Upper lobe of left lung (tissue), 6 donors: ENCODE data around the gene CARD11. TPM values are rescaled to one million over a fixed set of nuclear protein-coding genes. Genes with fewer than 3 reads are reported as not detected.
A peak's percentile ranks its signal among the peaks of the same experiment; 100 is the strongest.

Source experiments
- ATAC-seq, 2 donors: fragments of 200-7000 bp; cut with Tn5 transposase; one replicate each; pipeline ENCODE4 v1.9.1; 2022; ENCODE audit warnings: mild to moderate bottlenecking in 2 of 2, moderate library complexity in 2 of 2; ENCODE audit not compliant: low FRiP score in 2 of 2
- DNase-seq, 2 donors: peaks; one replicate each; pipeline ENCODE4 v3.0.0-alpha.2; 2019 to 2020
- H3K27ac ChIP-seq, 4 donors: fragments of 200-600 bp; sonication (generic); one replicate each; pipeline ENCODE4 v1.5.1; 2016 to 2019
- H3K27me3 ChIP-seq, 4 donors: fragments of 200-600 bp; sonication (generic); one replicate each; pipeline ENCODE4 v1.5.1; 2017 to 2019
- H3K36me3 ChIP-seq, 4 donors: fragments of 200-600 bp; sonication (generic); one replicate each; pipeline ENCODE4 v1.5.1; 2016 to 2019
- H3K4me1 ChIP-seq, 4 donors: fragments of 200-600 bp; sonication (generic); one replicate each; pipeline ENCODE4 v1.5.1; 2018 to 2019
- H3K4me3 ChIP-seq, 4 donors: fragments of 200-600 bp; sonication (generic); one replicate each; pipeline ENCODE4 v1.5.1; 2017 to 2019; ENCODE audit warnings: mild to moderate bottlenecking in 2 of 4, moderate library complexity in 1 of 4
- H3K9me3 ChIP-seq, 4 donors: fragments of 200-600 bp; sonication (generic); one replicate each; pipeline ENCODE4 v1.5.1; 2018 to 2019
- CTCF ChIP-seq, 6 experiments: fragments of 450-650 bp in 4 of 6; fragments of 200-600 bp in 2 of 6; sonication (generic) in 2 of 6; IDR thresholded peaks; one replicate each; pipeline ENCODE4 v1.5.1; 2016 to 2019; ENCODE audit warnings: antibody characterized with exemption in 6 of 6
- EP300 ChIP-seq, 4 donors: sonication (generic); formaldehyde crosslinking; IDR thresholded peaks; one replicate each; pipeline ENCODE4 v1.5.1; 2017; ENCODE audit warnings: antibody characterized with exemption in 4 of 4, control low read depth in 2 of 4
- POLR2A ChIP-seq, 4 donors: fragments of 450-650 bp; IDR thresholded peaks; one replicate each; pipeline ENCODE4 v1.5.1; 2016 to 2017; ENCODE audit warnings: antibody characterized with exemption in 4 of 4, mild to moderate bottlenecking in 2 of 4
- POLR2AphosphoS5 ChIP-seq, 2 donors: sonication (generic); formaldehyde crosslinking; IDR thresholded peaks; one replicate each; pipeline ENCODE4 v1.5.1; 2017; ENCODE audit warnings: antibody characterized with exemption in 2 of 2
- WGBS, 2 donors: methylation state at CpG; one replicate each; pipeline ENCODE4 v1.1.5; 2017 to 2018; 5-methylcytosine and 5-hydroxymethylcytosine counted together
- total RNA-seq, 6 donors: library from RNA; depleted of rRNA in 4 of 6; stranded (reverse); fragments of >200 nt in 4 of 6; gene quantifications; one replicate each; pipeline versions ENCODE4 v1.1.0 to v1.2.1, GENCODE V29; 2016 to 2021
- donor health status: DM: no; HTN: no; CAD: no; lungs with moderate emphysema.
- donor health status: DM: no; HTN: yes; CAD: no; lungs with severe emphysema.

The CARD11 gene
- total RNA-seq, 6 donors from 2014 or later = 2.8 to 16.8 (median 6.8) TPM

- 93 to 96% methylated on average over 4 of the region's 4 CpGs for WGBS, 2 donors
- H3K27me3 ChIP-seq = no peaks in the 10 kb centered on the region
- no peak for ATAC-seq
These were observed 182.2 kb downstream of the CARD11 start for GRCh38 chr7:2861509-2861908.

GRCh38 chr7:2860627-2861133 lies 183.0 kb downstream of the CARD11 start:
- DNase-seq = peak in 1 of 2 donors; percentile 26
- WGBS, 2 donors = 69 to 72% methylated on average over 14 of the region's 14 CpGs
- H3K36me3 ChIP-seq = no peaks in the 10 kb centered on the region
- no peak overlapping the region for H3K4me3 ChIP-seq
- TF ChIP-seq EP300 (IDR thresholded peaks at IDR 0.05) (peak in 1 of 4 donors; percentile 23), POLR2AphosphoS5 (IDR thresholded peaks at IDR 0.05) (no peak)
- H3K27ac ChIP-seq = no peak overlapping the region
- H3K27me3 ChIP-seq = no peaks in the 10 kb centered on the region
- H3K9me3 ChIP-seq = no peaks in the 10 kb centered on the region
- peaks cover 18 to 28% (median 24%) of the 10 kb centered on the region in 4 donors for H3K4me1 ChIP-seq
- ATAC-seq = peak in 1 of 2 donors; percentile 50

More at GRCh38 chr7:2861509-2861908, 182.2 kb downstream of the CARD11 start:
- Histone ChIP-seq H3K4me3 (no peak overlapping the region), H3K4me1 (peaks cover 18 to 28% (median 24%) of the 10 kb centered on the region in 4 donors), H3K27ac (no peak overlapping the region), H3K36me3 (no peaks in the 10 kb centered on the region), H3K9me3 (no peaks in the 10 kb centered on the region)
- TF ChIP-seq POLR2AphosphoS5 (IDR thresholded peaks at IDR 0.05) (no peak), EP300 (IDR thresholded peaks at IDR 0.05) (no peak), CTCF (IDR thresholded peaks at IDR 0.05) (no peak), POLR2A (IDR thresholded peaks at IDR 0.05) (no peak)
- DNase-seq = no peak

GRCh38 chr7:2859952-2860351 lies 183.7 kb downstream of the CARD11 start:
- H3K4me1 ChIP-seq = peaks cover 18 to 24% (median 23%) of the 10 kb centered on the region in 4 donors
- H3K27ac ChIP-seq = no peak overlapping the region
- TF ChIP-seq POLR2AphosphoS5 (IDR thresholded peaks at IDR 0.05) (no peak), CTCF (IDR thresholded peaks at IDR 0.05) (no peak), POLR2A (IDR thresholded peaks at IDR 0.05) (no peak), EP300 (IDR thresholded peaks at IDR 0.05) (no peak)
- no peaks in the 10 kb centered on the region for H3K36me3 ChIP-seq
- no peak overlapping the region for H3K4me3 ChIP-seq
- H3K27me3 ChIP-seq = no peaks in the 10 kb centered on the region
- 89 to 92% methylated on average over 6 of the region's 6 CpGs for WGBS, 2 donors
- H3K9me3 ChIP-seq = no peaks in the 10 kb centered on the region
- ATAC-seq = no peak
- no peak for DNase-seq

GRCh38 chr7:2858621-2859020 lies 185.0 kb downstream of the CARD11 start:
- no peak for ATAC-seq
- no peak for TF ChIP-seq EP300 (IDR thresholded peaks at IDR 0.05)
- TF ChIP-seq POLR2AphosphoS5 (IDR thresholded peaks at IDR 0.05) = no peak
- no peak for TF ChIP-seq POLR2A (IDR thresholded peaks at IDR 0.05)
- TF ChIP-seq CTCF (IDR thresholded peaks at IDR 0.05) = no peak
- H3K9me3 ChIP-seq = no peaks in the 10 kb centered on the region
- H3K4me1 ChIP-seq = peaks cover 8 to 11% (median 10%) of the 10 kb centered on the region in 4 donors
- H3K4me3 ChIP-seq = no peak overlapping the region
- H3K36me3 ChIP-seq = no peaks in the 10 kb centered on the region
- WGBS, 2 donors = 88 to 89% methylated on average over 5 of the region's 5 CpGs
- DNase-seq = no peak
- H3K27ac ChIP-seq = no peak overlapping the region
- H3K27me3 ChIP-seq = no peaks in the 10 kb centered on the region

- TF ChIP-seq POLR2AphosphoS5 (IDR thresholded peaks at IDR 0.05) (no peak), EP300 (IDR thresholded peaks at IDR 0.05) (no peak), CTCF (IDR thresholded peaks at IDR 0.05) (no peak), POLR2A (IDR thresholded peaks at IDR 0.05) (no peak)
- DNase-seq = no peak
- Histone ChIP-seq H3K4me1 (no peaks in the 10 kb centered on the region), H3K27ac (no peak overlapping the region), H3K36me3 (no peaks in the 10 kb centered on the region), H3K27me3 (no peaks in the 10 kb centered on the region), H3K4me3 (no peak overlapping the region), H3K9me3 (no peaks in the 10 kb centered on the region)
- no peak for ATAC-seq
- 82 to 97% methylated on average over 4 to 5 of the region's 5 CpGs for WGBS, 2 donors
These were observed 187.1 kb downstream of the CARD11 start for GRCh38 chr7:2856388-2857169.

Other genes starting within 250 kb of the CARD11 start
- 10 to 100 TPM; 24.0 to 52.3 (median 35.7) TPM for gene GNA12, start 199.6 kb downstream of the CARD11 start, total RNA-seq